OCI-LY3 (cell line): ENCODE measurements around the gene DNMBP.

Source experiments
- EZH2phosphoT487 ChIP-seq: fragments of 200-600 bp; shearing (Covaris generic); IDR thresholded peaks from 2 replicates; pipeline ENCODE4 v1.6.1; 2018; ENCODE audit warnings: antibody characterized with exemption, mixed run types, low read depth
- TF ChIP-seq, protein P1 (sequence below): fragments of 200-600, 300-600 bp; sonication (generic); IDR thresholded peaks from 2 replicates; pipeline ENCODE4 v1.5.1; 2014; ENCODE audit warnings: antibody characterized with exemption, low read length, low read depth

DNA sequence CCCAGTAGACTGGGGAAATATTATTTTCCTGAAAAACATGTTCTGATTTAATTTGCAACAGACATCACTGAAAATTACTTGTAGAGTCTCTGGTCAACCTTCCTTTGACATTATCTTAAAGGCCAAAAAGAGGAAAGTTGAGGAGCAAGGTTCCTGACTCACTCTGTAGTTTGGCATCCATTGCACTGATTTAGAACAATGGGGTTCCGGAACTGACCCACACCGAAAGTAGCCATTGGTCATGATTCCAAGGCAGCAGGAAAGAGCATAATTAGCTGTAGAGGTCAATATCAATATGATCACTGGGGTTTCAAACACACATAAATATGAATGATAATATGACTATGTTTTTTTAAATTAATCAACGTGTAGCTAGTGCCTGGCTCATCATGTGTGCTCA lies 65.8 kb downstream of the DNMBP start:
- no peak for TF ChIP-seq EZH2phosphoT487
- TF ChIP-seq, protein P1, sequence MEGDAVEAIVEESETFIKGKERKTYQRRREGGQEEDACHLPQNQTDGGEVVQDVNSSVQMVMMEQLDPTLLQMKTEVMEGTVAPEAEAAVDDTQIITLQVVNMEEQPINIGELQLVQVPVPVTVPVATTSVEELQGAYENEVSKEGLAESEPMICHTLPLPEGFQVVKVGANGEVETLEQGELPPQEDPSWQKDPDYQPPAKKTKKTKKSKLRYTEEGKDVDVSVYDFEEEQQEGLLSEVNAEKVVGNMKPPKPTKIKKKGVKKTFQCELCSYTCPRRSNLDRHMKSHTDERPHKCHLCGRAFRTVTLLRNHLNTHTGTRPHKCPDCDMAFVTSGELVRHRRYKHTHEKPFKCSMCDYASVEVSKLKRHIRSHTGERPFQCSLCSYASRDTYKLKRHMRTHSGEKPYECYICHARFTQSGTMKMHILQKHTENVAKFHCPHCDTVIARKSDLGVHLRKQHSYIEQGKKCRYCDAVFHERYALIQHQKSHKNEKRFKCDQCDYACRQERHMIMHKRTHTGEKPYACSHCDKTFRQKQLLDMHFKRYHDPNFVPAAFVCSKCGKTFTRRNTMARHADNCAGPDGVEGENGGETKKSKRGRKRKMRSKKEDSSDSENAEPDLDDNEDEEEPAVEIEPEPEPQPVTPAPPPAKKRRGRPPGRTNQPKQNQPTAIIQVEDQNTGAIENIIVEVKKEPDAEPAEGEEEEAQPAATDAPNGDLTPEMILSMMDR = no peak
